ENCODE measurements around the gene S1PR3. TPM values are rescaled to one million over a fixed set of nuclear protein-coding genes. Genes with fewer than 3 reads are reported as not detected.

The S1PR3 gene
- total and polyA plus RNA-seq, 2 donors (not counting 1 experiment from before 2014, with no cell fraction given), result 20.5 to 23.8 TPM

DNA sequence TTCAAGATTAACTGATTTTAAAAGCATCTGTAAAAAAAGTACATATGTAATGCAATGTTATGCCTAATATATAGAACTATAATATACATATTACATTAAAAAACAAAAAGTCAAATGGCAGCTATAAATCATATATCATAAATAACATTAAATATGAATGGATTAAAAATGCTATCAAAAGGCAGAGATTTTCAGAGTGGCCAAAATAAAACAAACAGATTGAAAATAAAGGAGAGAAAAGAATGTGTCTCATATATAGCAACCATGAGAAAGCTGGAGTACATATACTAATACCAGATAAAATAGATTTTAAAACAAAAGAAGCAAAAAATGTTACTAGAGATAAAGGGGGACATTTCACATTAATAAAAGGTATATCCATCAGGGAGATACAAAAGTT lies 38.5 kb downstream of the S1PR3 start:
- Histone ChIP-seq H3K4me2 (ENCODE audit: extremely low read depth, insufficient read depth, low read length) (no peak overlapping the region), H3K4me1 (ENCODE audit: control insufficient read depth, extremely low read depth, insufficient read depth, low read length) (no peaks in the 10 kb centered on the region), H2AFZ (ENCODE audit: low read length) (no peak overlapping the region), H3K27ac (ENCODE audit: insufficient read depth, low read length) (no peak overlapping the region), H3K79me2 (ENCODE audit: control insufficient read depth, insufficient read depth, low read length) (no peaks in the 10 kb centered on the region), H3K27me3 (ENCODE audit: control insufficient read depth, insufficient read depth, low read length) (no peaks in the 10 kb centered on the region), H3K9ac (ENCODE audit: insufficient read depth, low read length) (no peak overlapping the region), H3K36me3 (ENCODE audit: control insufficient read depth, insufficient read depth, low read length) (no peaks in the 10 kb centered on the region), H3K9me3 (ENCODE audit: control insufficient read depth, insufficient read depth, low read depth, low read length) (no peaks in the 10 kb centered on the region), H3K4me3 (replicated peaks in 1 of 4; ENCODE audit: control extremely low read depth in 1 of 4, insufficient read depth in 1 of 4, low read depth in 3 of 4, low read length in 4 of 4) (no peak overlapping the region), H4K20me1 (ENCODE audit: control insufficient read depth, extremely low read depth, insufficient read depth, low read length) (no peaks in the 10 kb centered on the region)
- no peak for TF ChIP-seq CTCF (conservative IDR thresholded peaks at IDR 0.05 in 1 of 2, IDR thresholded peaks at IDR 0.05 in 1 of 2; ENCODE audit: low read depth in 1 of 2, low read length in 2 of 2)
- TF ChIP-seq EZH2 (IDR thresholded peaks at IDR 0.05; ENCODE audit: low read length, missing control alignments), result no peak
- DNase-seq (ENCODE audit: low read depth in 2 of 2), result no peak

GRCh38 chr9:89032173-89032572 lies 40.9 kb downstream of the S1PR3 start:
- Histone ChIP-seq H3K4me2 (ENCODE audit: extremely low read depth, insufficient read depth, low read length) (no peak overlapping the region), H4K20me1 (ENCODE audit: control insufficient read depth, extremely low read depth, insufficient read depth, low read length) (no peaks in the 10 kb centered on the region), H3K9ac (ENCODE audit: insufficient read depth, low read length) (no peak overlapping the region), H3K9me3 (ENCODE audit: control insufficient read depth, insufficient read depth, low read depth, low read length) (no peaks in the 10 kb centered on the region), H3K4me1 (ENCODE audit: control insufficient read depth, extremely low read depth, insufficient read depth, low read length) (no peaks in the 10 kb centered on the region), H2AFZ (ENCODE audit: low read length) (no peak overlapping the region), H3K4me3 (replicated peaks in 1 of 4; ENCODE audit: control extremely low read depth in 1 of 4, insufficient read depth in 1 of 4, low read depth in 3 of 4, low read length in 4 of 4) (no peak overlapping the region), H3K27ac (ENCODE audit: insufficient read depth, low read length) (no peak overlapping the region), H3K79me2 (ENCODE audit: control insufficient read depth, insufficient read depth, low read length) (no peaks in the 10 kb centered on the region), H3K36me3 (ENCODE audit: control insufficient read depth, insufficient read depth, low read length) (no peaks in the 10 kb centered on the region), H3K27me3 (ENCODE audit: control insufficient read depth, insufficient read depth, low read length) (no peaks in the 10 kb centered on the region)
- no peak for DNase-seq (ENCODE audit: low read depth in 2 of 2)
- TF ChIP-seq EZH2 (IDR thresholded peaks at IDR 0.05; ENCODE audit: low read length, missing control alignments) (no peak), CTCF (conservative IDR thresholded peaks at IDR 0.05 in 1 of 2, IDR thresholded peaks at IDR 0.05 in 1 of 2; ENCODE audit: low read depth in 1 of 2, low read length in 2 of 2) (no peak)

GRCh38 chr9:89032661-89033060 lies 41.4 kb downstream of the S1PR3 start:
- Histone ChIP-seq H3K9me3 (ENCODE audit: control insufficient read depth, insufficient read depth, low read depth, low read length) (no peaks in the 10 kb centered on the region), H3K36me3 (ENCODE audit: control insufficient read depth, insufficient read depth, low read length) (no peaks in the 10 kb centered on the region), H3K4me1 (ENCODE audit: control insufficient read depth, extremely low read depth, insufficient read depth, low read length) (no peaks in the 10 kb centered on the region), H3K4me2 (ENCODE audit: extremely low read depth, insufficient read depth, low read length) (no peak overlapping the region), H3K27ac (ENCODE audit: insufficient read depth, low read length) (no peak overlapping the region), H4K20me1 (ENCODE audit: control insufficient read depth, extremely low read depth, insufficient read depth, low read length) (no peaks in the 10 kb centered on the region), H2AFZ (ENCODE audit: low read length) (no peak overlapping the region), H3K9ac (ENCODE audit: insufficient read depth, low read length) (no peak overlapping the region), H3K27me3 (ENCODE audit: control insufficient read depth, insufficient read depth, low read length) (no peaks in the 10 kb centered on the region), H3K79me2 (ENCODE audit: control insufficient read depth, insufficient read depth, low read length) (no peaks in the 10 kb centered on the region), H3K4me3 (replicated peaks in 1 of 4; ENCODE audit: control extremely low read depth in 1 of 4, insufficient read depth in 1 of 4, low read depth in 3 of 4, low read length in 4 of 4) (no peak overlapping the region)
- TF ChIP-seq EZH2 (IDR thresholded peaks at IDR 0.05; ENCODE audit: low read length, missing control alignments) (no peak), CTCF (conservative IDR thresholded peaks at IDR 0.05 in 1 of 2, IDR thresholded peaks at IDR 0.05 in 1 of 2; ENCODE audit: low read depth in 1 of 2, low read length in 2 of 2) (no peak)
- no peak for DNase-seq (ENCODE audit: low read depth in 2 of 2)
